K562 (cell line): ENCODE results near the gene ARHGAP22. TPM values are rescaled to one million over a fixed set of nuclear protein-coding genes. Genes with fewer than 3 reads are reported as not detected.

Experiments used
- ARID1B ChIP-seq: fragments of 450-650 bp; IDR thresholded peaks from 2 replicates; pipeline ENCODE4 v1.6.1; 2016; ENCODE audit warnings: antibody characterized with exemption, mild to moderate bottlenecking, inconsistent platforms
- BRCA1 ChIP-seq, 2 experiments: fragments of 450-650 bp in 1 of 2; sonication (generic) in 1 of 2; formaldehyde crosslinking in 1 of 2; IDR thresholded peaks; 2 replicates each; pipeline versions ENCODE4 v1.5.0 to v1.6.1; 2017 to 2020; ENCODE audit warnings: mild to moderate bottlenecking in 1 of 2, missing genetic modification reagents in 1 of 2
- C11orf30 ChIP-seq: fragments of 450-650 bp; IDR thresholded peaks from 2 replicates; pipeline ENCODE4 v1.6.1; 2016; ENCODE audit warnings: low read depth, mild to moderate bottlenecking
- CBX2 ChIP-seq: fragments of 200-600 bp; sonication (generic); IDR thresholded peaks from one replicate; pipeline ENCODE4 v1.6.1; 2012; ENCODE audit warnings: mild to moderate bottlenecking, low read length, inconsistent platforms; ENCODE audit not compliant: insufficient read depth, poor library complexity, severe bottlenecking
- CHCHD3 ChIP-seq: fragments of 250-450 bp; sonication (Bioruptor Pico); IDR thresholded peaks from 2 replicates; pipeline ENCODE4 v2.1.2; 2022; ENCODE audit warnings: mild to moderate bottlenecking
- CXXC5 ChIP-seq: fragments of 250-450 bp; sonication (Bioruptor Pico); IDR thresholded peaks from 2 replicates; pipeline ENCODE4 v1.8.0; 2022; ENCODE audit warnings: inconsistent platforms, mild to moderate bottlenecking, moderate library complexity
- DACH1 ChIP-seq: fragments of 450-650 bp; IDR thresholded peaks from 2 replicates; pipeline ENCODE4 v1.6.1; 2018; ENCODE audit not compliant: partially characterized antibody
- DDX20 ChIP-seq: fragments of 450-650 bp; IDR thresholded peaks from 2 replicates; pipeline ENCODE4 v1.6.1; 2016; ENCODE audit warnings: missing genetic modification characterization, low read depth, mild to moderate bottlenecking, missing compliant biosample characterization, moderate library complexity
- ESRRB ChIP-seq: fragments of 250-450 bp; sonication (Bioruptor Pico); IDR thresholded peaks from 2 replicates; pipeline ENCODE4 v1.5.0; 2020; ENCODE audit warnings: mild to moderate bottlenecking, moderate library complexity, borderline replicate concordance
- HDGF ChIP-seq: fragments of 450-650 bp; IDR thresholded peaks from 2 replicates; pipeline ENCODE4 v1.6.1; 2016
- HNRNPK ChIP-seq: fragments of 200-400 bp; formaldehyde crosslinking; IDR thresholded peaks from one replicate; pipeline ENCODE4 v1.6.1; 2018; ENCODE audit warnings: mild to moderate bottlenecking, low read depth, low read length; ENCODE audit not compliant: poor library complexity, severe bottlenecking
- KAT2B ChIP-seq: IDR thresholded peaks from one replicate; pipeline ENCODE4 v1.6.1; 2012; ENCODE audit warnings: low read depth, mild to moderate bottlenecking, control low read depth, inconsistent platforms, low read length, moderate library complexity
- KHSRP ChIP-seq: fragments of 450-650 bp; IDR thresholded peaks from 2 replicates; pipeline ENCODE4 v1.6.1; 2017
- MITF ChIP-seq: IDR thresholded peaks from 2 replicates; pipeline ENCODE4 v1.6.1; 2014; ENCODE audit warnings: antibody characterized with exemption
- OTX1 ChIP-seq: fragments of 450-650 bp; formaldehyde crosslinking; IDR thresholded peaks from 2 replicates; pipeline ENCODE4 v1.4.0; 2022; ENCODE audit warnings: mild to moderate bottlenecking
- POLR3A ChIP-seq: IDR thresholded peaks from 2 replicates; pipeline ENCODE4 v1.6.1; 2011; ENCODE audit warnings: borderline replicate concordance, mild to moderate bottlenecking, moderate library complexity; ENCODE audit not compliant: insufficient read length, insufficient read depth; ENCODE audit errors: extremely low read depth
- POU5F1 ChIP-seq: fragments of 150-350 bp; IDR thresholded peaks from 2 replicates; pipeline ENCODE4 v1.6.1; 2014; ENCODE audit warnings: borderline replicate concordance, low read length, low read depth, mild to moderate bottlenecking; ENCODE audit not compliant: partially characterized antibody
- PRDM10 ChIP-seq: fragments of 450-650 bp; IDR thresholded peaks from 2 replicates; pipeline ENCODE4 v1.6.1; 2018; ENCODE audit not compliant: partially characterized antibody
- TAL1 ChIP-seq: fragments of 450-650 bp; IDR thresholded peaks from 2 replicates; pipeline ENCODE4 v1.6.1; 2016; ENCODE audit warnings: mild to moderate bottlenecking
- ZBTB12 ChIP-seq: fragments of 250-450 bp; sonication (Bioruptor Pico); IDR thresholded peaks from 2 replicates; pipeline ENCODE4 v1.4.0; 2020
- ZBTB7A ChIP-seq: IDR thresholded peaks from 2 replicates; pipeline ENCODE4 v1.6.1; 2011; ENCODE audit warnings: low read depth, mild to moderate bottlenecking, low read length, moderate library complexity, borderline replicate concordance; ENCODE audit not compliant: control insufficient read depth
- ZNF644 ChIP-seq: fragments of 200-800 bp; sonication (Bioruptor generic); IDR thresholded peaks from 2 replicates; pipeline ENCODE4 v1.6.1; 2016; ENCODE audit warnings: low read depth, missing genetic modification characterization, missing compliant biosample characterization
- ZNF764 ChIP-seq: fragments of 250-450 bp; sonication (Bioruptor Pico); IDR thresholded peaks from 2 replicates; pipeline ENCODE4 v1.4.0; 2020; ENCODE audit warnings: low read depth, mild to moderate bottlenecking, moderate library complexity
- polyA plus RNA-seq, 8 experiments: library from polyadenylated mRNA; depleted of rRNA in 4 of 8; stranded (reverse) in 5 of 8; unstranded in 3 of 8; fragments of >200 nt; fragmentation: Nextera tagmentation in 2 of 8; fragmentation: Illumina TruSeq in 1 of 8; extraction: Ambion mirVana in 2 of 8; extraction: Trizol in 1 of 8; gene quantifications; 2 replicates each; pipeline versions ENCODE4 v1.2.1 to v1.2.3, GENCODE V29; 2011 to 2014; ENCODE audit warnings: inconsistent platforms in 1 of 8, missing spikeins in 1 of 8
- total RNA-seq, 7 experiments: library from RNA; depleted of rRNA in 6 of 7; stranded (reverse); fragments of >200 nt in 6 of 7; fragmentation: Illumina TruSeq in 2 of 7; extraction: Trizol in 2 of 7; gene quantifications; 2 replicates each; pipeline versions ENCODE4 v1.2.1 to v1.2.3, GENCODE V29; 2011 to 2021; ENCODE audit warnings: low replicate concordance in 1 of 7

The ARHGAP22 gene
- total and polyA plus RNA-seq, 9 of the 15 experiments (the other 6 are each of a cell fraction or from before 2014, with no cell fraction given), result 1.3 to 28.1 (median 12.7) TPM

GRCh38 chr10:48470115-48470892 is 134.6 kb downstream of the ARHGAP22 start (continued):
- TF ChIP-seq ZNF644 (tag), result peak; percentile 88; the same call in 1 of the 2 replicates
- TF ChIP-seq POU5F1, result no peak
- no peak for TF ChIP-seq ZNF764
- no peak for TF ChIP-seq BRCA1 (IDR thresholded peaks at IDR 0.05)
- TF ChIP-seq BRCA1 (CRISPR knock-in tag; IDR thresholded peaks at IDR 0.05), result no peak
- TF ChIP-seq C11orf30, result no peak
- no peak for TF ChIP-seq DDX20 (tag)
- peak; percentile 87 for TF ChIP-seq PRDM10
- no peak for TF ChIP-seq POLR3A
- no peak for TF ChIP-seq HDGF
- peak; percentile 41; the same call in 1 of the 2 replicates for TF ChIP-seq KHSRP
- TF ChIP-seq ZBTB7A, result peak; percentile 75
- peak; percentile 62 for TF ChIP-seq ZBTB12 (CRISPR knock-in tag)
- TF ChIP-seq ESRRB (CRISPR knock-in tag), result no peak
- no peak for TF ChIP-seq KAT2B
- TF ChIP-seq OTX1 (CRISPR knock-in tag), result peak; percentile 78
- TF ChIP-seq TAL1, result peak; percentile 92
- no peak for TF ChIP-seq HNRNPK
- peak; percentile 97 for TF ChIP-seq CXXC5 (CRISPR knock-in tag)
- TF ChIP-seq ARID1B, result peak; percentile 98
- TF ChIP-seq MITF, result peak; percentile 92
- peak; percentile 88 for TF ChIP-seq DACH1
- TF ChIP-seq CHCHD3, result no peak
- TF ChIP-seq CBX2, result no peak
